VCaP (cell line): ENCODE results near the gene PNPLA7.

Experiments used
- H3K27ac ChIP-seq: fragments of 450-650 bp; 2 replicates; pipeline ENCODE4 v1.5.1; 2017
- CTCF ChIP-seq: fragments of 450-650 bp; conservative IDR thresholded peaks from 2 replicates; pipeline ENCODE4 v1.5.1; 2017; ENCODE audit warnings: mild to moderate bottlenecking, moderate library complexity

The PNPLA7 gene

GRCh38 chr9:137465000-137465719, 85.0 kb downstream of the PNPLA7 start:
- TF ChIP-seq CTCF = no peak
- H3K27ac ChIP-seq = no peak overlapping the region

- no peak for TF ChIP-seq CTCF
- H3K27ac ChIP-seq = no peak overlapping the region
These were observed 85.8 kb downstream of the PNPLA7 start for GRCh38 chr9:137464291-137464999.

GRCh38 chr9:137463931-137464290, 86.3 kb downstream of the PNPLA7 start:
- H3K27ac ChIP-seq = no peak overlapping the region
- TF ChIP-seq CTCF = no peak

GRCh38 chr9:137462986-137463930, 86.9 kb downstream of the PNPLA7 start:
- TF ChIP-seq CTCF = no peak
- no peak overlapping the region for H3K27ac ChIP-seq

GRCh38 chr9:137462396-137462985, 87.7 kb downstream of the PNPLA7 start:
- no peak overlapping the region for H3K27ac ChIP-seq
- no peak for TF ChIP-seq CTCF

- TF ChIP-seq CTCF = no peak
- no peak overlapping the region for H3K27ac ChIP-seq
These were observed 88.4 kb downstream of the PNPLA7 start for GRCh38 chr9:137461663-137462395.
